NCI-H146 (cell line): ENCODE data around the gene AP4S1.
"Not testable (repeated sequence)": the region's sequence is repeated elsewhere in the genome, so short reads cannot be mapped to it uniquely, and the experiment has no call there.

Experiments used
- DNase-seq: peaks from one replicate; lab custom pipeline; 2025; lab: John Stamatoyannopoulos, UW

The AP4S1 gene, protein sequence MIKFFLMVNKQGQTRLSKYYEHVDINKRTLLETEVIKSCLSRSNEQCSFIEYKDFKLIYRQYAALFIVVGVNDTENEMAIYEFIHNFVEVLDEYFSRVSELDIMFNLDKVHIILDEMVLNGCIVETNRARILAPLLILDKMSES

GRCh38 chr14:31025367-31026076 lies at the start of gene AP4S1:
AP4S1 (plus strand) TSS chr14:31025649; CDS start chr14:31066197, 40,548 bp downstream.
- peak; percentile 35 for DNase-seq

DNA sequence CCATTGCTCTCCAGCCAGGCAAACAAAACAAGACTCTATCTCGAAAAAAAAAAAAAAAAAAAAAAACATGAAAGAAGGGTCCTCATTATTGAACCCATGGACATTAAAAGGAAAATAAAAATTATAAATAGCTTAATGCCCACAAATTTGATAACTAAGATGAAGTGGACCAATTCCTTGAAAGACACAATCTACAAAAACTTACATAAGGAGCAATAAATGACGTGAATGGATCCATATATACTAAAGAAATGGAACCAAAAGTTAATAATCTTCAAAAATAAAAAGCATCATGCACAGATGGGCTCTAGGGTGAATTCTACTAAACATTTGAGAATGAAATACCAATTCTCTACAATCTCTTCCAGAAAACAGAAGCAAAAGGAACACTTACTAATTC lies 47.7 kb upstream of the AP4S1 start:
- DNase-seq = no peak

GRCh38 chr14:30980106-30980704 lies 45.2 kb upstream of the AP4S1 start:
- peak; percentile 29 for DNase-seq

- no peak for DNase-seq
These were observed 44.5 kb upstream of the AP4S1 start for GRCh38 chr14:30980980-30981379.

DNA sequence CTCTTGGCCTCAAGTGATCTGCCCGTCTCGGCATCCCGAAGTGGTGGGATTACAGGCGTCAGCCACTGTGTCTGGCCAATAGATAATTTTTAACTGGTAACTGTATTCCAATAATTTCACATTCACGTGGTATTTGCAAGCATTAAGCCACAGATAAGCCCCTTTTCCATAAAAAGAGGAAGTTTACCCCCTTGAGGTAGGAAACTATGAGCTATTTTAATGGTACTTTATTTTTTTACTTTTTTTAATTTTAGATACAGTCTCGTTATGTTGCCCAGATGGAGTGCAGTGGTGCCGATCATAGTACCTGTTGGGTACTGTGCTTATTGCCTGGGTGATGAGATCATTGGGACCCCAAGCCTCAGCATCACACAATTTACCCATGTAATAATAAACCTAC lies 42.9 kb upstream of the AP4S1 start:
- DNase-seq = no peak

- no peak for DNase-seq
These were observed 41.6 kb upstream of the AP4S1 start for GRCh38 chr14:30983858-30984257.

DNA sequence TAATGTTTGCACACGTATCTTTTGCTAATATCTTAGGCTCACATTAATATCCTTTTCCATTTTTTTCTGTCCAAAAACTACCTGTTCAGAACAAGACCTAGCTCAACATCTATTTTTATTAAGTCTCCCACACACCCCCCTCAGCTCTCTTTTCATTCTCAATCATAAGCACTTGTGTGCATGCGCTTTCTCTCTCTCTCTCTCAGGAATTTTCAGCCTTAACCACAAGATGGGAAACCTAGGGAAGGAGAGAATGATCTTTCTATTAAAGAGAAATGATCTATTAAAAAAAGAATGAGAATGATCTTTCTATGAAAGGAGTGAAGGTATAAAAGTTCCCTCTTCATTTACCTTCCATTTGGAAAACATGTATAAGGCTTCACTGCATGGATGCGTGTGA lies 39.7 kb upstream of the AP4S1 start:
- DNase-seq = no peak

DNA sequence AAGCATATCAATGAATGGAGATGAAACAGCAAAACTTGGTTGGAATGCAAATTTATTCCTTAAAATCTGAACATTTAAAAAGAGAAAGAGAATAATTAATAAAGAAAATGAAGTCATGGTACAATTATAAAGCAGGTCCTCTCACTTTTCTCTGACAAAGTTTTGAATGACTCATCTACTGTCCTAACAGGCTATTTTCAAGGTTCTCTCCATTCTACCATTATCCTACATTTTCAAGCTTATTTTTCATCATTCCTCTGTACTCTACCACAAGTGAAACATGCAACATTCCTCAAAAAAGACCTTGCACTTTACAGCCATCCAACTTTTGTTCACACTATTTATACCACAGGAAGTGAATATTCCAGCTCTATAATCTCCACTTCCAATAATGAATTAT lies 36.9 kb upstream of the AP4S1 start:
- no peak for DNase-seq

- DNase-seq = no peak
These were observed 34.7 kb upstream of the AP4S1 start for GRCh38 chr14:30990770-30991169.

GRCh38 chr14:30991408-30991807 lies 34.0 kb upstream of the AP4S1 start:
- DNase-seq = no peak

DNA sequence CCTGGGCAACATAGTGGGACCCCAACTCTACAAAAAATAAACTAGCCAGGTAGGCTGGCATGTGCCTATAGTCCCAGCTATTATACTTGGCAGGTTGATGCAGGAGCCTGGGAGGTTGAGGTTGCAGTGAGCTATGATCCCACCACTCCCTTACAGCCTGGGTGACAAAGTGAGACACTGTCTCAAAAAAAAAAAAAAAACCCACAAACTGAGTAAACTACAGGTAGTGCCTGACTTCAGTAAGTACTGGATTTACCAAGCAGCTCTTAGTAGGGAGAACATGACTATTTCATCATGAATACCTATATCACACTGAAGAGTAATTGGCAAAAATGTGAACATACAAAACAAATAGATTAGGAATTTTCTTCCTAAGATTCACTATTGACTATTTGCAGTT lies 32.4 kb upstream of the AP4S1 start:
- no peak for DNase-seq

GRCh38 chr14:30994681-30995620 lies 30.5 kb upstream of the AP4S1 start:
- DNase-seq = no peak

DNA sequence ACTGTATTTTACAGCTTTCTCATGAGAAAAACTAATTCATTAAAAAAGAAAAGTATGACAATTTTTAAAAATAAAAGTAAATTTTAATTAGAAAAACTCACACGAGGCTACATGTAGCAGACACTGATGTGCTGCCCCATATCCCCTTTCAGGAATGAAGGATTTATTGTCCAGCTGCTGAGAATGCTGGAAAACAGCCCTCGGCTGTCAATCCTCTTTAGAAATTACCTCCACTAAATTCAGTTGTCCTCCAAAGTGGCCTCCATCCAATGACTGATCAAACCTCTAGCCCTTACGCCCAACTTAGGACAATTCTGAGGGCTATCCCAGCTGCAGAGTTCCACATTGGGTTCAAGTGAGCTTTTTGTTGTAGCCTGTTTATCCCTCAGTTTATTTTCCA lies 29.8 kb upstream of the AP4S1 start:
- no peak for DNase-seq

DNA sequence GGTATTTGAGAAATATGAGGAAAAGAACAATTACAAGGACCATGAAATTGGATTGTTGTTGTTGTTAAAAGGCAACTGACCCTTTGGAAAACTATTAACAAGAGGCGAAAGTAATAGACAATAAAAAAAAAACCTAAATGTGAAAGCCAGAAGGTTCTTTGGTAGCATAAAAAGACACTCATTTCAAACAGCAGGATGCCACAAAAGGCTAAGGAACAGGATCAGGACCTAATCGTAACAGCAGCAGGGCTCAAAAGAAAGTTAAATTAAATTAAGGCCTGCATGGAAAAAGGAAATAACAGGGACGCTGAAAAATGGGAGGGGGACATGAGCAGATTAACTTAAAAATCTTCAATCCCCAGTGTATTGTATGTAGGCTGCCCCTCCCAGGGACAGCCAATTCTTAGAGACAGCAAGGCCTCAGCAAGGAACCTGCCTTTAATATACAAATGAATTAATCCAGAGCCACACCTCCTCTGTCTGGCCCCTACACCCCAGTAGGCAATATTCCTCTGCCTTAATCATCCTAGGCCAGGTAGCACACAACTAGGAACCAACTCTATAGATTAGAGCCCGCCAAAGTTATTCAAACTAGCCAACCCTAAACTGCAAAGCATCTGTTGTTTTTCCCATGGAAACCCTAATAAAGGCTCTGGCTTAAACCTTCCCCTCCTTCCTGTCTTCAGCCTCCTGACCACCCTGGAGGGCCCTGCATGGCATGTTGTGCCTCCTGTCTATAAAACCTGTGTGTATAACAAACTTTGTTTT lies 28.4 kb upstream of the AP4S1 start:
- no peak for DNase-seq

DNA sequence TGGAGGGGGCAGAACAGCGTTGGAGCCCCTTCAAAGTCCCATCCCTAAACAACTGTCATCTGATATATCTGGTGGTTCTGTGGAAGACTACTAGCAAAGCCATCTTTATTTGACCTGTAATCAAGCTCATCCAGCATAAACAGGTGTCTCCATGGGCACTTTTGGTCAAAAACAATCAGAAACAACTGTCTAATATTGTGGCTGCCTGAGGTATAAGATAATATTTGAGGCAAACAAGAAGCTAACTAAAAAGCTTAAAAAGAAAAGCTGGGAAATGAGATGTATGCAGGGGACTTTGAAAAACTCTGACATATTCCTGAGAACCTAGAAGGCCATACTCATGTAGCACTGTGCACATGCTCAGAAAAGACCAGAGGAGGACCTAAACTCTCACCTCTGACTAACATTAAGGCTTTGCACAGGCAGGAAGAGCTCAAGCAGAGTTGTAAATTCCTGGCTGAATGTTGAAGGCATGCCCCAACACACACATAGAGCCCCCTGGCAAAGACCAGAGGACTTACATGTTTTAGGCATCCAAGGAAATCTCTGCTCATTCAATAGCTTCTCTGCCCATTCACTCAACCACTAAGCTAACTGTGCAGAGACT lies 27.2 kb upstream of the AP4S1 start:
- no peak for DNase-seq

DNA sequence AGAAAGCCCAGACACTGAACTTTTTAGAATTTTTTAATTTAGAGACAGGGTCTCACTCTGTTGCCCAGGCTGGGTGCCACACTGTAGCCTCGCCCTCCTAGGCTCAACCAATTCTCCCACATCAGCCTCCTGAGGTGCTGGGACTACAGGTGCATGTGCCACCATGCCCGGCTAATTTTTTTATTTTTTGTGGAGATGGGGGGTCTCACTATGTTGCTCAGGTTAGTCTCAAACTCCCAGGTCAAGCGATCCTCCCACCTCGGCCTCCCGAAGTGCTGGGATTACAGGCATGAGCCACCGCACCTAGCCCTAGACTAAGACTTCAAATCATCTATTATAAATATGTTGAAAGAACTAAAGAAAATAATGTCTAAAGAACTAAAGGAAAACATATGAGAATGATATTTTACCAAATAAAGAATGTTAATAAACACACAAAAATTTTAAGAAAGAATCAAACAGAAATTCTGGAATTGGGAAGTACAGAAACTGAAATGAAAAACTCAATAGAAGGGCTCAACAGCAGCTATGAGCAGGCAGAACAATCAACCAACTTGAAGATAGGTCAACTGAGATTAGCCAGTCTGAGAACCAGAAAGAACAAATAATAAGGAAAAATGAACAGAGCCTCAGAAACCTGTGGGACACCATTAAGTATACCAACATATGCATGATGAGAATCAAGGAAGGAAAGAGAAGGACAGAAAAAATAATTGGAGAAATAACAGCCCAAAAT lies 26.2 kb upstream of the AP4S1 start:
- no peak for DNase-seq

DNA sequence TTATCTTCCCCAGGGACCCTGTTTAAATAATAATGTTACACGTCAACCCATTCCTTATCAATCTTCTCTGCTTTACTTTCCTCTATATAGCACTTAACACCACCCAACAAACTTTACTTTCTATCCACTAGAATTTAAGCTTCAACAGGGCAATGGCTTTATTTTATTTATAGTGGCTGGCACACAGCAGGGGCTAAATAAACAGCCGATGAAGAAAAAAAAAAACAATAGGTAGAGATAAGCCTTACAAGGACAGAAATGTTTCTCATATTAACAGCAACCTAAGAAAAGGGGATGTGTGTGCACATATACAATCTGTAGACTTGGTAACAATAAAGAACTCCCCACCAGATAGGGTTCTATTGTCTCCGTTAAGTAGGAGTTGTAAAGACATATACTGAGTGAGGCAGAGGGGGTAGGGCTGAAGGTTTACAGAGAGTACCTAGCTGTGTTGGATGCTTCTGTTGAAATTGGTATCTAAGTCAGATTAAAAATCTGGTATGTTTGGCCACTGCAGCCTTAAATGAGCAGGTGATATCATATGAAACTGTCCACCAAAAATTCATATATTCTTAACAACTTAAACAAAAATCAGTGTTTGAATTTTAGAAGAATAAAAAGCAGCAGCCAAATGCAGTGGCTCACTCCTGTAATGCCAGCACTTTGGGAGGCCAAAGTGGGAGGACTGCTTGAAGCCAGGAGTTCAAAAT lies 24.7 kb upstream of the AP4S1 start:
- peak; percentile 15 for DNase-seq

DNA sequence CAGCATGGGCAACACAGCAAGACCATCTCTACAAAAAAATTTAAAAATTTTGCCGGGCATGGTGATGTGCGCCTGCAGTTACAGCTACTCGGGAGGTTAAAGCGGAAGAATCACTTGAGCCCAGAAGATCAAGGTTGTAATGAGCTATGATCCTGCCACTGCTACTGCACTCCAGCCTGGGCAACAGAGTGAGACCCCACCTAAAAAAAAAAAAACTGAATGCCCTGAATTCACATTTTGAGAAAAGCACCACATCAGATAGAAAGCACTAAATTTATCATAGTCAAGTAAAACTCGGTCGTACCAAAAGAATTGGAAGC lies 24.1 kb upstream of the AP4S1 start:
- no peak for DNase-seq

DNA sequence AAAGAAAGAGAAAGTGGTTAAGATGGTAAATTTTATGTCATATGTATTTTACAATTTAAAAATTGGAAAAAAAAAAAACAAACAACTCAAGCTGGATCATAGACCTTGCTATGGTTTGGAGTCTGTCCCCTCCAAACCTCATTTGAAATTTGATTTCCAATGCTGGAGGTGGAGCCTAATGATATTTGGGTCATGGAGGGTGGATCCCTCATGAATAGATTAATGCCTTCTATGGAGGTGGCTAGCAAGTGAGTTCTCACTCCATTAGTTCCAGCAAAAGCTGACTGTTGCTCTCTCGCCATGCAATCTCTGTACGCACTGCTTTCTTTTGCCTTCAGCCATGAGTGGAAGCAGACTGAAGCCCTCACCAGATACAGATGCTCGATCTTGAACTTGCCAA lies 22.2 kb upstream of the AP4S1 start:
- no peak for DNase-seq

DNA sequence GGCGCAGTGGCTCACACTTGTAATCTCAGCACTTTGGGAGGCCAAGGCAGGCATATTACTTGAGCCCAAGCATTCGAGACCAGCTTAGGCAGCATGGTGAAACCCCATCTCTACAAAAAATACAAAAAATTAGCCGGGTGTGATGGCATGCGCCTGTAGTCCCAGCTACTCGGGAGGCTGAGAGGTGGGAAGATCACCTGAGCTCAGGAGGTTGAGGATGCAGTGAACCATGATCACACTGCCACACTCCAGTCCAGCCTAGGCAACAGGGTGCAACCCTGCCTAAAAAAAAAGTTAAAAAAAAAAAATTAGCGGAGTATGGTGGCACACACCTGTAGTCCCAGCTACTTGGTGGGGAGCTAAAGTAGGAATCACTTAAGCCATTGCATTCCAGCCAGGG lies 21.4 kb upstream of the AP4S1 start:
- not testable (repeated sequence) for DNase-seq
